K562 (cell line): Measurements from ENCODE around the gene TGFBR3L. TPM values are rescaled to one million over a fixed set of nuclear protein-coding genes. Genes with fewer than 3 reads are reported as not detected.
A peak's percentile ranks its signal among the peaks of the same experiment; 100 is the strongest.

Experiments
- ATAC-seq: fragments of 200-7000 bp; cut with Tn5 transposase; 3 replicates; pipeline ENCODE4 v1.9.1; 2020; ENCODE audit warnings: moderate library complexity
- BruUV-seq: library from RNA; stranded (reverse); fragments of 400-500 nt; replicated peaks from 2 replicates; lab custom pipeline; 2021; lab: Mats Ljungman, UMichigan
- CTCF ChIA-PET: fragments of 300-600 bp; formaldehyde crosslinking; extraction: SDS; loops from one replicate; lab custom pipeline; 2021; ENCODE audit warnings: low intra/inter-chr PET ratio; lab: Yijun Ruan, JAX
- POLR2A ChIA-PET: fragments of 300-600, 350-650 bp; sonication (Branson Sonifier 250); formaldehyde crosslinking; extraction: SDS; loops from one replicate; lab custom pipeline; 2021; ENCODE audit warnings: antibody characterized with exemption, inconsistent platforms; lab: Yijun Ruan, JAX
- DNase-seq, 4 experiments: peaks; one replicate each; pipeline versions ENCODE4 v3.0.0 to v3.0.0-alpha.2; 2011 to 2018; ENCODE audit warnings: low spot score in 3 of 4, mixed read lengths in 3 of 4; ENCODE audit errors: extremely low read depth in 1 of 4
- FAIRE-seq: peaks from 2 replicates; lab custom pipeline; 2011; peaks lifted over from hg19 to GRCh38; lab: Jason Lieb, UNC
- H2AFZ ChIP-seq: 2 replicates; pipeline ENCODE4 v1.6.0; 2011; ENCODE audit warnings: low read depth, low read length, control low read depth, inconsistent platforms
- H3K27ac ChIP-seq: fragments of 200-600 bp; 3 replicates; pipeline ENCODE4 v1.8.0; 2011; ENCODE audit warnings: low read depth, mild to moderate bottlenecking, control low read depth, inconsistent platforms, low read length, moderate library complexity, mixed read lengths; ENCODE audit errors: extremely low read depth
- H3K27me3 ChIP-seq, 2 experiments: fragments of 300-600 bp in 1 of 2; 2 replicates in 1 of 2; 3 replicates in 1 of 2; pipeline versions ENCODE4 v1.6.0 to v1.8.0; 2011; ENCODE audit warnings: inconsistent platforms in 2 of 2, low read length in 2 of 2, mild to moderate bottlenecking in 1 of 2, mixed read lengths in 1 of 2, moderate library complexity in 1 of 2; ENCODE audit not compliant: control insufficient read depth in 2 of 2, insufficient read depth in 2 of 2
- H3K36me3 ChIP-seq: fragments of 300-600 bp; 3 replicates; pipeline ENCODE4 v1.8.0; 2011; ENCODE audit warnings: mild to moderate bottlenecking, low read length, inconsistent platforms; ENCODE audit not compliant: control insufficient read depth, insufficient read depth
- H3K4me1 ChIP-seq, 2 experiments: fragments of 200-600 bp in 1 of 2; replicated peaks in 1 of 2; 2 replicates in 1 of 2; 3 replicates in 1 of 2; pipeline versions ENCODE4 v1.5.1 to v1.8.0; 2011; ENCODE audit warnings: inconsistent platforms in 2 of 2, low read length in 2 of 2, mild to moderate bottlenecking in 1 of 2, mixed read lengths in 1 of 2, moderate library complexity in 1 of 2; ENCODE audit not compliant: control insufficient read depth in 2 of 2, insufficient read depth in 2 of 2
- H3K4me2 ChIP-seq: 2 replicates; pipeline ENCODE4 v1.6.1; 2011; ENCODE audit warnings: low read length, control low read depth, inconsistent platforms, mixed read lengths; ENCODE audit not compliant: insufficient read depth
- H3K4me3 ChIP-seq: fragments of 200-600 bp; sonication (generic), shearing (Covaris generic); 2 replicates; pipeline ENCODE4 v1.5.1; 2016; ENCODE audit warnings: control low read depth, inconsistent platforms
- H3K79me2 ChIP-seq: fragments of 200-600 bp; 3 replicates; pipeline ENCODE4 v1.8.0; 2011; ENCODE audit warnings: low read length, inconsistent platforms; ENCODE audit not compliant: control insufficient read depth, insufficient read depth
- H3K9ac ChIP-seq, 2 experiments: 2 replicates each; pipeline versions ENCODE4 v1.6.0 to v1.6.1; 2011; ENCODE audit warnings: low read depth in 2 of 2, low read length in 2 of 2, control low read depth in 1 of 2, inconsistent platforms in 1 of 2, mild to moderate bottlenecking in 1 of 2, mixed read lengths in 1 of 2; ENCODE audit not compliant: insufficient read depth in 1 of 2
- H3K9me1 ChIP-seq: one replicate; pipeline ENCODE4 v1.6.0; 2011; ENCODE audit warnings: inconsistent platforms, mild to moderate bottlenecking, low read length, moderate library complexity; ENCODE audit not compliant: control insufficient read depth, insufficient read depth
- H3K9me3 ChIP-seq: replicated peaks from 2 replicates; pipeline ENCODE4 v1.5.1; 2011; ENCODE audit warnings: low read depth, low read length, inconsistent platforms; ENCODE audit not compliant: control insufficient read depth, insufficient read depth
- H4K20me1 ChIP-seq: replicated peaks from 2 replicates; pipeline ENCODE4 v1.6.1; 2011; ENCODE audit warnings: low read length, inconsistent platforms, mixed read lengths; ENCODE audit not compliant: control insufficient read depth, insufficient read depth
- E2F8 ChIP-seq: fragments of 450-650 bp; IDR thresholded peaks from 2 replicates; pipeline ENCODE4 v1.7.1; 2018; ENCODE audit warnings: mild to moderate bottlenecking, low read depth; ENCODE audit not compliant: partially characterized antibody
- KLF6 ChIP-seq: fragments of 250-450 bp; sonication (Bioruptor Pico); IDR thresholded peaks from 2 replicates; pipeline ENCODE4 v1.4.0; 2020; ENCODE audit warnings: mild to moderate bottlenecking, moderate library complexity, borderline replicate concordance
- MCM2 ChIP-seq: fragments of 450-650 bp; IDR thresholded peaks from 2 replicates; pipeline ENCODE4 v1.6.1; 2017; ENCODE audit warnings: low read depth, mild to moderate bottlenecking
- MECOM ChIP-seq: fragments of 250-450 bp; sonication (Bioruptor Pico); IDR thresholded peaks from 2 replicates; pipeline ENCODE4 v1.8.0; 2022; ENCODE audit warnings: inconsistent platforms
- MXI1 ChIP-seq: IDR thresholded peaks from 2 replicates; pipeline ENCODE4 v1.6.1; 2011; ENCODE audit warnings: low read depth, mild to moderate bottlenecking, improper control_type of control experiment, low read length
- NFE2L1 ChIP-seq: fragments of 450-650 bp; IDR thresholded peaks from 2 replicates; pipeline ENCODE4 v1.6.1; 2016; ENCODE audit warnings: missing genetic modification characterization, low read depth, mild to moderate bottlenecking, missing compliant biosample characterization, moderate library complexity, borderline replicate concordance
- SMARCE1 ChIP-seq: fragments of 450-650 bp; IDR thresholded peaks from 2 replicates; pipeline ENCODE4 v1.7.1; 2016; ENCODE audit warnings: mild to moderate bottlenecking
- ZBTB9 ChIP-seq: fragments of 450-650 bp; formaldehyde crosslinking; IDR thresholded peaks from 2 replicates; pipeline ENCODE4 v1.4.0; 2020; ENCODE audit warnings: mild to moderate bottlenecking, moderate library complexity
- ZNF3 ChIP-seq: fragments of 250-450 bp; sonication (Bioruptor Pico); IDR thresholded peaks from 2 replicates; pipeline ENCODE4 v1.5.0; 2021; ENCODE audit warnings: mild to moderate bottlenecking, moderate library complexity
- ZNF384 ChIP-seq: IDR thresholded peaks from 2 replicates; pipeline ENCODE4 v1.6.1; 2012; ENCODE audit warnings: low read depth, low read length, improper control_type of control experiment
- WGBS: fragments of 100-300 bp; shearing (Covaris generic); methylation state at CpG from one replicate; pipeline ENCODE4 v1.1.6; 2016; ENCODE audit warnings: low coverage, mixed read lengths; ENCODE audit not compliant: insufficient coverage; ENCODE audit errors: missing lambda C conversion rate; 5-methylcytosine and 5-hydroxymethylcytosine counted together
- in situ Hi-C: fragments of 300-500 bp; cut with MboI; formaldehyde crosslinking; loops from 4 replicates; pipeline ENCODE4 v1.15.0; 2018; ENCODE audit warnings: inconsistent platforms, mixed read lengths
- intact Hi-C: fragments of 100-400 bp; cut with micrococcal nuclease; formaldehyde crosslinking; loops from 2 replicates; pipeline ENCODE4 v1.14.2; 2022
- polyA plus RNA-seq, 8 experiments: library from polyadenylated mRNA; depleted of rRNA in 4 of 8; stranded (reverse) in 5 of 8; unstranded in 3 of 8; fragments of >200 nt; fragmentation: Nextera tagmentation in 2 of 8; fragmentation: Illumina TruSeq in 1 of 8; extraction: Ambion mirVana in 2 of 8; extraction: Trizol in 1 of 8; gene quantifications; 2 replicates each; pipeline versions ENCODE4 v1.2.1 to v1.2.3, GENCODE V29; 2011 to 2014; ENCODE audit warnings: inconsistent platforms in 1 of 8, missing spikeins in 1 of 8
- total RNA-seq, 7 experiments: library from RNA; depleted of rRNA in 6 of 7; stranded (reverse); fragments of >200 nt in 6 of 7; fragmentation: Illumina TruSeq in 2 of 7; extraction: Trizol in 2 of 7; gene quantifications; 2 replicates each; pipeline versions ENCODE4 v1.2.1 to v1.2.3, GENCODE V29; 2011 to 2021; ENCODE audit warnings: low replicate concordance in 1 of 7
- TF ChIP-seq, protein P1 (sequence below): sonication (generic); formaldehyde crosslinking; IDR thresholded peaks from 2 replicates; pipeline ENCODE4 v1.8.0; 2022; ENCODE audit warnings: mild to moderate bottlenecking, missing genetic modification reagents
- TF ChIP-seq, protein P2 (sequence below): sonication (generic); formaldehyde crosslinking; IDR thresholded peaks from 2 replicates; pipeline ENCODE4 v1.9.0; 2022; ENCODE audit warnings: mild to moderate bottlenecking, missing genetic modification reagents

TGFBR3L gene
- total and polyA plus RNA-seq, 9 of the 15 experiments (the other 6 are each of a cell fraction or from before 2014, with no cell fraction given): not detected

- in situ Hi-C loops: no loop called here
- CTCF ChIA-PET: interaction anchor here (0.9 to 2.3 kb wide), 6 partner anchors 27 to 308 kb away, joined by 4 to 16 read pairs (median 5); no protein-coding TSS in a partner anchor
- Histone ChIP-seq H3K9me3 (no peaks in the 10 kb centered on the region), H3K4me3 (peak overlapping the region; percentile 64), H3K4me1 (peaks cover 11 to 28% of the 10 kb centered on the region in 2 experiments; a peak in 4 of 5 replicates), H3K9me1 (peaks cover 4% of the 10 kb centered on the region), H3K9ac (peak overlapping the region; percentile 72 to 93), H2AFZ (peak overlapping the region; percentile 79), H3K4me2 (peak overlapping the region; percentile 92), H3K79me2 (peaks cover 52% of the 10 kb centered on the region), H3K27me3 (no peaks in the 10 kb centered on the region), H3K36me3 (peaks cover 31% of the 10 kb centered on the region), H3K27ac (peak overlapping the region; percentile 75), H4K20me1 (no peaks in the 10 kb centered on the region)
- ATAC-seq: peak; percentile 74
- POLR2A ChIA-PET: interaction anchor here (0.5 to 2.7 kb wide), 26 partner anchors 9 to 396 kb away, joined by 3 to 27 read pairs (median 4); partner anchors contain the start of genes CTXN1, NDUFA7, RPS28 and SNAPC2
- intact Hi-C loops: loop anchor here (1.0 to 10.0 kb wide), 3 partner anchors 121 to 309 kb away; no protein-coding TSS in a partner anchor
- peak; percentile 71 to 94 (median 78) for DNase-seq
- TSS peak; percentile 92 for BruUV-seq
- peak; percentile 91 for FAIRE-seq
- 8% methylated on average over 18 of the region's 18 CpGs for WGBS
- TF ChIP-seq KLF6 (no peak), NFE2L1 (no peak), MECOM (CRISPR knock-in tag) (no peak), MXI1 (no peak; the same call in 1 of the 2 replicates), MCM2 (no peak), ZBTB9 (CRISPR knock-in tag) (no peak), SMARCE1 (peak; percentile 43; the same call in 1 of the 2 replicates), E2F8 (no peak), ZNF384 (peak; percentile 79), ZNF3 (CRISPR knock-in tag) (no peak)
- TF ChIP-seq, protein P1, sequence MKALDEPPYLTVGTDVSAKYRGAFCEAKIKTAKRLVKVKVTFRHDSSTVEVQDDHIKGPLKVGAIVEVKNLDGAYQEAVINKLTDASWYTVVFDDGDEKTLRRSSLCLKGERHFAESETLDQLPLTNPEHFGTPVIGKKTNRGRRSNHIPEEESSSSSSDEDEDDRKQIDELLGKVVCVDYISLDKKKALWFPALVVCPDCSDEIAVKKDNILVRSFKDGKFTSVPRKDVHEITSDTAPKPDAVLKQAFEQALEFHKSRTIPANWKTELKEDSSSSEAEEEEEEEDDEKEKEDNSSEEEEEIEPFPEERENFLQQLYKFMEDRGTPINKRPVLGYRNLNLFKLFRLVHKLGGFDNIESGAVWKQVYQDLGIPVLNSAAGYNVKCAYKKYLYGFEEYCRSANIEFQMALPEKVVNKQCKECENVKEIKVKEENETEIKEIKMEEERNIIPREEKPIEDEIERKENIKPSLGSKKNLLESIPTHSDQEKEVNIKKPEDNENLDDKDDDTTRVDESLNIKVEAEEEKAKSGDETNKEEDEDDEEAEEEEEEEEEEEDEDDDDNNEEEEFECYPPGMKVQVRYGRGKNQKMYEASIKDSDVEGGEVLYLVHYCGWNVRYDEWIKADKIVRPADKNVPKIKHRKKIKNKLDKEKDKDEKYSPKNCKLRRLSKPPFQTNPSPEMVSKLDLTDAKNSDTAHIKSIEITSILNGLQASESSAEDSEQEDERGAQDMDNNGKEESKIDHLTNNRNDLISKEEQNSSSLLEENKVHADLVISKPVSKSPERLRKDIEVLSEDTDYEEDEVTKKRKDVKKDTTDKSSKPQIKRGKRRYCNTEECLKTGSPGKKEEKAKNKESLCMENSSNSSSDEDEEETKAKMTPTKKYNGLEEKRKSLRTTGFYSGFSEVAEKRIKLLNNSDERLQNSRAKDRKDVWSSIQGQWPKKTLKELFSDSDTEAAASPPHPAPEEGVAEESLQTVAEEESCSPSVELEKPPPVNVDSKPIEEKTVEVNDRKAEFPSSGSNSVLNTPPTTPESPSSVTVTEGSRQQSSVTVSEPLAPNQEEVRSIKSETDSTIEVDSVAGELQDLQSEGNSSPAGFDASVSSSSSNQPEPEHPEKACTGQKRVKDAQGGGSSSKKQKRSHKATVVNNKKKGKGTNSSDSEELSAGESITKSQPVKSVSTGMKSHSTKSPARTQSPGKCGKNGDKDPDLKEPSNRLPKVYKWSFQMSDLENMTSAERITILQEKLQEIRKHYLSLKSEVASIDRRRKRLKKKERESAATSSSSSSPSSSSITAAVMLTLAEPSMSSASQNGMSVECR (CRISPR knock-in tag): peak; percentile 65
- TF ChIP-seq, protein P2, sequence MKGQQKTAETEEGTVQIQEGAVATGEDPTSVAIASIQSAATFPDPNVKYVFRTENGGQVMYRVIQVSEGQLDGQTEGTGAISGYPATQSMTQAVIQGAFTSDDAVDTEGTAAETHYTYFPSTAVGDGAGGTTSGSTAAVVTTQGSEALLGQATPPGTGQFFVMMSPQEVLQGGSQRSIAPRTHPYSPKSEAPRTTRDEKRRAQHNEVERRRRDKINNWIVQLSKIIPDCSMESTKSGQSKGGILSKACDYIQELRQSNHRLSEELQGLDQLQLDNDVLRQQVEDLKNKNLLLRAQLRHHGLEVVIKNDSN (CRISPR knock-in tag): no peak
Measured at GRCh38 chr19:7944177-7944761, 29.6 kb downstream of the TGFBR3L start.
